Kidney (tissue), 14 donors: ENCODE results near the gene BCL2L13. TPM values are rescaled to one million over a fixed set of nuclear protein-coding genes. Genes with fewer than 3 reads are reported as not detected.

Experiments used
- DNase-seq, 5 donors: peaks; one replicate each; pipeline ENCODE4 v3.0.0-alpha.2; 2013 to 2020
- FAIRE-seq: peaks from 2 replicates; lab custom pipeline; 2012; peaks lifted over from hg19 to GRCh38; lab: Jason Lieb, UNC
- H3K27ac ChIP-seq, 2 donors: one replicate each; pipeline ENCODE4 v1.7.0; 2013; ENCODE audit warnings: low read depth in 2 of 2, low read length in 2 of 2, inconsistent platforms in 1 of 2
- H3K27me3 ChIP-seq: one replicate; pipeline ENCODE4 v1.7.1; 2013; ENCODE audit warnings: low read length, inconsistent platforms; ENCODE audit not compliant: control insufficient read depth, insufficient read depth
- H3K36me3 ChIP-seq, 3 donors: one replicate each; pipeline versions ENCODE4 v1.7.0 to v1.7.1; 2013; ENCODE audit warnings: low read length in 3 of 3, control low read depth in 1 of 3, inconsistent platforms in 1 of 3; ENCODE audit not compliant: insufficient read depth in 3 of 3, control insufficient read depth in 2 of 3
- H3K4me1 ChIP-seq, 3 donors: one replicate each; pipeline versions ENCODE4 v1.7.0 to v1.7.1; 2013; ENCODE audit warnings: low read length in 3 of 3, inconsistent platforms in 1 of 3, low read depth in 1 of 3; ENCODE audit not compliant: control insufficient read depth in 2 of 3, insufficient read depth in 2 of 3
- H3K4me3 ChIP-seq, 3 donors: one replicate each; pipeline versions ENCODE4 v1.7.0 to v1.8.1; 2013; ENCODE audit warnings: low read length in 3 of 3, control low read depth in 1 of 3, inconsistent platforms in 1 of 3
- H3K9ac ChIP-seq, 3 donors: one replicate each; pipeline versions ENCODE4 v1.7.0 to v1.7.1; 2013; ENCODE audit warnings: low read length in 3 of 3, control low read depth in 1 of 3, inconsistent platforms in 1 of 3
- H3K9me3 ChIP-seq, 3 donors: one replicate each; pipeline versions ENCODE4 v1.7.0 to v1.7.1; 2013; ENCODE audit warnings: low read length in 3 of 3, control low read depth in 1 of 3, inconsistent platforms in 1 of 3; ENCODE audit not compliant: control insufficient read depth in 2 of 3, insufficient read depth in 1 of 3
- CTCF ChIP-seq: IDR thresholded peaks from 3 replicates; pipeline ENCODE4 v1.5.1; 2012; ENCODE audit warnings: mild to moderate bottlenecking, moderate library complexity, borderline replicate concordance; ENCODE audit not compliant: insufficient read depth; ENCODE audit errors: extremely low read depth
- intact Hi-C: fragments of 100-400 bp; cut with DNase I; formaldehyde crosslinking; loops from one replicate; pipeline ENCODE4 v1.11.1; 2022
- microRNA-seq: library from miRNA; unstranded; fragments of <30 nt; microRNA quantifications from one replicate; pipeline ENCODE4 v1.2.0, GENCODE V29; 2020
- polyA plus RNA-seq: library from polyadenylated mRNA; stranded (reverse); fragments of 350-450 nt; fragmentation: Illumina TruSeq; extraction: RNeasy Lipid Tissue Mini Kit (QIAGEN cat#74804); gene quantifications from one replicate; pipeline ENCODE4 v1.2.3, GENCODE V29; 2014; ENCODE audit warnings: low read depth, low replicate concordance; ENCODE audit not compliant: insufficient read depth
- total RNA-seq: library from RNA; stranded (reverse); fragmentation: NEBNext Ultra II Directional; extraction: Animal tissue kit (Norgen Biotek cat#: 25700); gene quantifications from one replicate; pipeline ENCODE4 v1.2.1, GENCODE V29; 2021
- donor health status: control.
- donor health status: control.
- donor health status: control.
- donor health status: control.
- donor health status: control.
- donor health status: DM: yes; HTN: yes; CAD: no.
- donor health status: Normal renal cell carcinoma (clear cell type).

The BCL2L13 gene
- total and polyA plus RNA-seq, 2 donors from 2014 or later: 43.8 to 50.5 TPM

DNA sequence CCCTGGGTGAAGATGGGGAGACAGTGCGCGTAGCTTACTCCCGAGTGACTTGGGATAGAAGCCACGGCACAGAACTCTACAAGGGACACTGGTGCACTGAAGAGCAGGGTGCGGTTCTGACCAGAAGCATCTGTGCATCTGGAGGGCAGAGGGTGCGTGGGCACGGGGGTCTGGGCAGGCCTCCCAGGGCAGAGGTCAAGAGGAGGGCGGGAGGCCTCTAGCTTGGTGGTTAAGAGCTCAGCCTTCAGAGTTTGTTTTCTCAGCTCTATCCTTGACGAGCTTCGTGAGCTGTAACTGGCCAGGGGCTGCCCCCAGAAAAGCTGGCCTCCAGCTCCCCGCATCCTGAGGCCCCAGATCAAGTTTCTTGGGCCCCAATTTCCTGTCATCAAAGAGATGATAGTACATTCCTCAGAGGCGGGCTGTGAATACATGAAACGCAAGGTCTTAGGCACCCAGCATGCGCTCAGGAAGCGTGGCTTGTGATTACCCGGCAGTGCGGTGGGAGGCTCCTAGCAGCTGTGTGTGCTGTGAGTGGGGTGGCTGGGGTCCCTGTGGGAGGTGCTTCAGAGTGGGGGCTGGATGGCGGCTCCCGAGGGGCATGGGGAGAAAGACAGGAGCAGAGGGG is 141.7 kb downstream of the BCL2L13 start:
- no peak overlapping the region for H3K4me3 ChIP-seq
- no peaks in the 10 kb centered on the region for H3K27me3 ChIP-seq
- no peaks in the 10 kb centered on the region for H3K9me3 ChIP-seq
- no peak overlapping the region for H3K27ac ChIP-seq
- H3K9ac ChIP-seq: no peak overlapping the region
- DNase-seq (peak in 1 of 5 donors; percentile 60), FAIRE-seq (no peak)
- no peaks in the 10 kb centered on the region for H3K36me3 ChIP-seq
- TF ChIP-seq CTCF: no peak
- intact Hi-C loops: no loop called here
- H3K4me1 ChIP-seq: no peaks in the 10 kb centered on the region

Small RNA genes within 50 kb of the gene (microRNA-seq; reads per million reads assigned to microRNA genes)
- gene MIR3198-1: not detected

Other genes with a start within 250 kb of the BCL2L13 start
- 0.41 TPM for gene SLC25A18, start 75.3 kb upstream of the BCL2L13 start, total RNA-seq
- 1.1 TPM for gene SLC25A18, start 75.3 kb upstream of the BCL2L13 start, polyA plus RNA-seq
- gene ATP6V1E1, start 10.0 kb upstream of the BCL2L13 start, total RNA-seq: 138 TPM
- gene ATP6V1E1, start 10.0 kb upstream of the BCL2L13 start, polyA plus RNA-seq: 443 TPM
- gene BID, start 135.7 kb downstream of the BCL2L13 start, total RNA-seq: 12.5 TPM
- gene BID, start 135.7 kb downstream of the BCL2L13 start, polyA plus RNA-seq: 10.6 TPM